OCI-LY1 (cell line): ENCODE data around the gene TEKT2.

ENCODE experiments used
- H2AFZ ChIP-seq: fragments of 200-600 bp; sonication (generic), shearing (Covaris generic); 2 replicates; pipeline ENCODE4 v1.6.0; 2014; ENCODE audit warnings: antibody characterized with exemption, mild to moderate bottlenecking, low read length
- H3F3A ChIP-seq: fragments of 200-600 bp; sonication (generic), shearing (Covaris generic); 2 replicates; pipeline ENCODE4 v1.6.0; 2014; ENCODE audit warnings: mild to moderate bottlenecking, antibody characterized with exemption, low read length, moderate library complexity; ENCODE audit not compliant: insufficient read depth
- H3K27ac ChIP-seq: fragments of 200-600 bp; sonication (generic); 2 replicates; pipeline ENCODE4 v1.5.1; 2014; ENCODE audit warnings: low read length, mixed run types, mild to moderate bottlenecking, low read depth; ENCODE audit not compliant: poor library complexity, severe bottlenecking
- H3K27me3 ChIP-seq: fragments of 200-600 bp; sonication (generic); 2 replicates; pipeline ENCODE4 v1.6.0; 2014; ENCODE audit warnings: antibody characterized with exemption, mild to moderate bottlenecking, low read length, moderate library complexity; ENCODE audit not compliant: insufficient read depth
- H3K36me3 ChIP-seq: fragments of 200-600 bp; sonication (generic); 2 replicates; pipeline ENCODE4 v1.6.1; 2014; ENCODE audit warnings: mild to moderate bottlenecking, antibody characterized with exemption, low read length, moderate library complexity, mixed read lengths; ENCODE audit not compliant: insufficient read depth
- H3K4me1 ChIP-seq: fragments of 200-600 bp; sonication (generic); 2 replicates; pipeline ENCODE4 v1.5.1; 2014; ENCODE audit warnings: mild to moderate bottlenecking, low read length, moderate library complexity; ENCODE audit not compliant: insufficient read depth, severe bottlenecking
- H3K4me2 ChIP-seq: fragments of 200-600 bp; sonication (generic), shearing (Covaris generic); 2 replicates; pipeline ENCODE4 v1.6.1; 2014; ENCODE audit warnings: low read length
- H3K4me3 ChIP-seq: fragments of 200-600 bp; sonication (generic); 2 replicates; pipeline ENCODE4 v1.5.1; 2014; ENCODE audit warnings: low read length, low read depth, mild to moderate bottlenecking, mixed read lengths; ENCODE audit not compliant: poor library complexity, severe bottlenecking
- H3K79me2 ChIP-seq: fragments of 200-600 bp; shearing (Covaris generic); 2 replicates; pipeline ENCODE4 v1.6.1; 2016; ENCODE audit warnings: mixed run types, low read length, mixed read lengths; ENCODE audit not compliant: insufficient read depth
- H3K9ac ChIP-seq: fragments of 200-600 bp; sonication (generic), shearing (Covaris generic); 2 replicates; pipeline ENCODE4 v1.6.1; 2014; ENCODE audit warnings: mild to moderate bottlenecking, low read length, mixed read lengths
- H3K9me2 ChIP-seq: fragments of 200-600 bp; sonication (generic), shearing (Covaris generic); 2 replicates; pipeline ENCODE4 v1.6.1; 2014; ENCODE audit warnings: low read depth, mild to moderate bottlenecking, low read length, mixed read lengths
- H3K9me3 ChIP-seq: fragments of 200-600 bp; shearing (Covaris generic); 2 replicates; pipeline ENCODE4 v1.6.1; 2014; ENCODE audit warnings: low read length, mixed read lengths
- H4K20me1 ChIP-seq: fragments of 200-600 bp; sonication (generic), shearing (Covaris generic); 2 replicates; pipeline ENCODE4 v1.6.0; 2016; ENCODE audit warnings: mild to moderate bottlenecking, low read length; ENCODE audit not compliant: insufficient read depth
- CTCF ChIP-seq: fragments of 200-600 bp; sonication (generic), shearing (Covaris generic); IDR thresholded peaks from 2 replicates; pipeline ENCODE4 v1.5.1; 2017; ENCODE audit warnings: mild to moderate bottlenecking, antibody characterized with exemption, low read length, moderate library complexity, mixed read lengths
- EZH2 ChIP-seq: fragments of 200-600 bp; sonication (generic), shearing (Covaris generic); IDR thresholded peaks from 2 replicates; pipeline ENCODE4 v1.8.0; 2017; ENCODE audit warnings: borderline replicate concordance, mixed run types, mild to moderate bottlenecking, antibody characterized with exemption, low read length, moderate library complexity, mixed read lengths

TEKT2 gene

GRCh38 chr1:36083635-36084496 lies at the start of gene TEKT2:
Gene TEKT2, plus strand, starts transcription at chr1:36084094. Its CDS starts 828 bp downstream, at chr1:36084922.
- H2AFZ ChIP-seq, result no peak within 1 kb of the TSS
- no peak within 1 kb of the TSS for H3K27ac ChIP-seq
- H3K79me2 ChIP-seq, result no peaks in the 10 kb centered on the region
- H3K4me3 ChIP-seq, result peak within 1 kb of the TSS; percentile 49
- TF ChIP-seq EZH2, result no peak
- H3K9me2 ChIP-seq, result no peaks in the 10 kb centered on the region
- peak within 1 kb of the TSS; percentile 66 for H3K4me2 ChIP-seq
- peak within 1 kb of the TSS; percentile 9; the same call in 1 of the 2 replicates for H3K9ac ChIP-seq
- H3K27me3 ChIP-seq, result peaks cover 5% of the 10 kb centered on the region; the same call in 1 of the 2 replicates
- H3K36me3 ChIP-seq, result no peaks in the 10 kb centered on the region
- no peaks in the 10 kb centered on the region for H3F3A ChIP-seq
- H3K9me3 ChIP-seq, result no peaks in the 10 kb centered on the region
- H3K4me1 ChIP-seq, result peaks cover 16% of the 10 kb centered on the region
- no peaks in the 10 kb centered on the region for H4K20me1 ChIP-seq

- no peak overlapping the region for H3K4me2 ChIP-seq
- H3K9me2 ChIP-seq, result no peaks in the 10 kb centered on the region
- H3K27me3 ChIP-seq, result no peaks in the 10 kb centered on the region
- no peaks in the 10 kb centered on the region for H4K20me1 ChIP-seq
- TF ChIP-seq EZH2 (no peak), CTCF (no peak)
- peaks cover 39% of the 10 kb centered on the region for H3K36me3 ChIP-seq
- H3K4me1 ChIP-seq, result no peaks in the 10 kb centered on the region
- H3K4me3 ChIP-seq, result no peak overlapping the region
- H3K27ac ChIP-seq, result no peak overlapping the region
- H3K79me2 ChIP-seq, result no peaks in the 10 kb centered on the region
- H3F3A ChIP-seq, result no peaks in the 10 kb centered on the region
- no peaks in the 10 kb centered on the region for H3K9me3 ChIP-seq
- H3K9ac ChIP-seq, result no peak overlapping the region
- H2AFZ ChIP-seq, result no peak overlapping the region
Observed at GRCh38 chr1:36034692-36035091, 49.2 kb upstream of the TEKT2 start.

GRCh38 chr1:36035154-36035553 lies 48.7 kb upstream of the TEKT2 start:
- no peak overlapping the region for H3K27ac ChIP-seq
- H3K9ac ChIP-seq, result no peak overlapping the region
- H3K36me3 ChIP-seq, result peaks cover 43% of the 10 kb centered on the region
- no peaks in the 10 kb centered on the region for H3K4me1 ChIP-seq
- H3K9me3 ChIP-seq, result no peaks in the 10 kb centered on the region
- H3F3A ChIP-seq, result no peaks in the 10 kb centered on the region
- no peaks in the 10 kb centered on the region for H3K79me2 ChIP-seq
- H3K9me2 ChIP-seq, result no peaks in the 10 kb centered on the region
- H3K4me2 ChIP-seq, result no peak overlapping the region
- TF ChIP-seq EZH2, result no peak
- no peak for TF ChIP-seq CTCF
- no peak overlapping the region for H3K4me3 ChIP-seq
- H2AFZ ChIP-seq, result no peak overlapping the region
- no peaks in the 10 kb centered on the region for H3K27me3 ChIP-seq
- H4K20me1 ChIP-seq, result no peaks in the 10 kb centered on the region

- H3K4me3 ChIP-seq, result no peak overlapping the region
- H3K27ac ChIP-seq, result no peak overlapping the region
- TF ChIP-seq EZH2 (no peak), CTCF (no peak)
- H3K36me3 ChIP-seq, result peaks cover 53% of the 10 kb centered on the region
- no peak overlapping the region for H3K9ac ChIP-seq
- H3K4me2 ChIP-seq, result no peak overlapping the region
- no peaks in the 10 kb centered on the region for H3K9me2 ChIP-seq
- H4K20me1 ChIP-seq, result no peaks in the 10 kb centered on the region
- H3K27me3 ChIP-seq, result no peaks in the 10 kb centered on the region
- no peaks in the 10 kb centered on the region for H3K9me3 ChIP-seq
- H3K79me2 ChIP-seq, result no peaks in the 10 kb centered on the region
- no peak overlapping the region for H2AFZ ChIP-seq
- no peaks in the 10 kb centered on the region for H3F3A ChIP-seq
- H3K4me1 ChIP-seq, result no peaks in the 10 kb centered on the region
Observed at GRCh38 chr1:36040238-36040637, 43.7 kb upstream of the TEKT2 start.
